ENCODE results near the gene HSDL1. TPM values are rescaled to one million over a fixed set of nuclear protein-coding genes. Genes with fewer than 3 reads are reported as not detected.
A peak's percentile ranks its signal among the peaks of the same experiment; 100 is the strongest.

HSDL1 gene
- total and polyA plus RNA-seq, 2 donors (not counting 1 experiment from before 2014, with no cell fraction given), result 23.6 to 24.8 TPM

GRCh38 chr16:84143784-84144199 lies 1.2 kb downstream of the HSDL1 start:
- H3K27ac ChIP-seq (ENCODE audit: insufficient read depth, low read length), result no peak overlapping the region
- DNase-seq (ENCODE audit: low read depth in 2 of 2), result peak in 1 of 2 donors; percentile 10
- H3K27me3 ChIP-seq (ENCODE audit: control insufficient read depth, insufficient read depth, low read length), result no peaks in the 10 kb centered on the region
- peaks cover 2% of the 10 kb centered on the region for H3K4me1 ChIP-seq (ENCODE audit: control insufficient read depth, extremely low read depth, insufficient read depth, low read length)
- H3K9me3 ChIP-seq (ENCODE audit: control insufficient read depth, insufficient read depth, low read depth, low read length), result no peaks in the 10 kb centered on the region
- peak overlapping the region; percentile 52 for H3K9ac ChIP-seq (ENCODE audit: insufficient read depth, low read length)
- peaks cover 14% of the 10 kb centered on the region for H3K79me2 ChIP-seq (ENCODE audit: control insufficient read depth, insufficient read depth, low read length)
- no peaks in the 10 kb centered on the region for H3K36me3 ChIP-seq (ENCODE audit: control insufficient read depth, insufficient read depth, low read length)
- peak overlapping the region; percentile 86 for H3K4me2 ChIP-seq (ENCODE audit: extremely low read depth, insufficient read depth, low read length)
- H4K20me1 ChIP-seq (ENCODE audit: control insufficient read depth, extremely low read depth, insufficient read depth, low read length), result no peaks in the 10 kb centered on the region
- TF ChIP-seq, protein P1, sequence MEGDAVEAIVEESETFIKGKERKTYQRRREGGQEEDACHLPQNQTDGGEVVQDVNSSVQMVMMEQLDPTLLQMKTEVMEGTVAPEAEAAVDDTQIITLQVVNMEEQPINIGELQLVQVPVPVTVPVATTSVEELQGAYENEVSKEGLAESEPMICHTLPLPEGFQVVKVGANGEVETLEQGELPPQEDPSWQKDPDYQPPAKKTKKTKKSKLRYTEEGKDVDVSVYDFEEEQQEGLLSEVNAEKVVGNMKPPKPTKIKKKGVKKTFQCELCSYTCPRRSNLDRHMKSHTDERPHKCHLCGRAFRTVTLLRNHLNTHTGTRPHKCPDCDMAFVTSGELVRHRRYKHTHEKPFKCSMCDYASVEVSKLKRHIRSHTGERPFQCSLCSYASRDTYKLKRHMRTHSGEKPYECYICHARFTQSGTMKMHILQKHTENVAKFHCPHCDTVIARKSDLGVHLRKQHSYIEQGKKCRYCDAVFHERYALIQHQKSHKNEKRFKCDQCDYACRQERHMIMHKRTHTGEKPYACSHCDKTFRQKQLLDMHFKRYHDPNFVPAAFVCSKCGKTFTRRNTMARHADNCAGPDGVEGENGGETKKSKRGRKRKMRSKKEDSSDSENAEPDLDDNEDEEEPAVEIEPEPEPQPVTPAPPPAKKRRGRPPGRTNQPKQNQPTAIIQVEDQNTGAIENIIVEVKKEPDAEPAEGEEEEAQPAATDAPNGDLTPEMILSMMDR (conservative IDR thresholded peaks at IDR 0.05 in 1 of 2, IDR thresholded peaks at IDR 0.05 in 1 of 2; ENCODE audit: low read depth in 1 of 2, low read length in 2 of 2), result no peak
- TF ChIP-seq EZH2 (IDR thresholded peaks at IDR 0.05; ENCODE audit: low read length, missing control alignments), result no peak
- H3K4me3 ChIP-seq (replicated peaks in 1 of 4; ENCODE audit: control extremely low read depth in 1 of 4, insufficient read depth in 1 of 4, low read depth in 3 of 4, low read length in 4 of 4), result peak overlapping the region; percentile 71 to 87 (median 78)
- no peak overlapping the region for H2AFZ ChIP-seq (ENCODE audit: low read length)

DNA sequence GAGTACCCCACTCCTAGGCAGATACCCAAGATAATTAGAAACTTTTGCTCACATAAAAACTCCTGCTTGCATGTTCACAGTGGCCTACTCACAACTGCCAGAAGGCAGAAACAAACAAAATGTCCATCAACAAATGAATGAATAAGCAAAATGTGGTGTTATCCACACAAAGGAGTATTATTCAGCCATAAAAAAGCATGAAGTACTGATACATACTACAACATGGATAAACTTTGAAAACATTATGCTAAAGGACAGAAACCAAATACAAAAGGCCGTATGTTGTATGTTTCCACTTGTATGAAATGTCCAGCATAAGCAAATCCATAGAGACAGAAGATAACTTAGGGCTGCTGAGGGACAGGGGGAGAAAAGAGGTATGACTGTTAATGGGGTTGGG lies 1.9 kb downstream of the HSDL1 start:
- Histone ChIP-seq H3K27ac (ENCODE audit: insufficient read depth, low read length) (no peak overlapping the region), H3K79me2 (ENCODE audit: control insufficient read depth, insufficient read depth, low read length) (peaks cover 14% of the 10 kb centered on the region), H3K27me3 (ENCODE audit: control insufficient read depth, insufficient read depth, low read length) (no peaks in the 10 kb centered on the region), H3K36me3 (ENCODE audit: control insufficient read depth, insufficient read depth, low read length) (no peaks in the 10 kb centered on the region), H3K4me2 (ENCODE audit: extremely low read depth, insufficient read depth, low read length) (no peak overlapping the region), H3K9ac (ENCODE audit: insufficient read depth, low read length) (no peak overlapping the region), H3K4me1 (ENCODE audit: control insufficient read depth, extremely low read depth, insufficient read depth, low read length) (peaks cover 2% of the 10 kb centered on the region), H4K20me1 (ENCODE audit: control insufficient read depth, extremely low read depth, insufficient read depth, low read length) (no peaks in the 10 kb centered on the region), H3K9me3 (ENCODE audit: control insufficient read depth, insufficient read depth, low read depth, low read length) (no peaks in the 10 kb centered on the region), H3K4me3 (replicated peaks in 1 of 4; ENCODE audit: control extremely low read depth in 1 of 4, insufficient read depth in 1 of 4, low read depth in 3 of 4, low read length in 4 of 4) (no peak overlapping the region), H2AFZ (ENCODE audit: low read length) (no peak overlapping the region)
- DNase-seq (ENCODE audit: low read depth in 2 of 2), result no peak
- TF ChIP-seq, protein P1 (conservative IDR thresholded peaks at IDR 0.05 in 1 of 2, IDR thresholded peaks at IDR 0.05 in 1 of 2; ENCODE audit: low read depth in 1 of 2, low read length in 2 of 2), result no peak
- no peak for TF ChIP-seq EZH2 (IDR thresholded peaks at IDR 0.05; ENCODE audit: low read length, missing control alignments)

DNA sequence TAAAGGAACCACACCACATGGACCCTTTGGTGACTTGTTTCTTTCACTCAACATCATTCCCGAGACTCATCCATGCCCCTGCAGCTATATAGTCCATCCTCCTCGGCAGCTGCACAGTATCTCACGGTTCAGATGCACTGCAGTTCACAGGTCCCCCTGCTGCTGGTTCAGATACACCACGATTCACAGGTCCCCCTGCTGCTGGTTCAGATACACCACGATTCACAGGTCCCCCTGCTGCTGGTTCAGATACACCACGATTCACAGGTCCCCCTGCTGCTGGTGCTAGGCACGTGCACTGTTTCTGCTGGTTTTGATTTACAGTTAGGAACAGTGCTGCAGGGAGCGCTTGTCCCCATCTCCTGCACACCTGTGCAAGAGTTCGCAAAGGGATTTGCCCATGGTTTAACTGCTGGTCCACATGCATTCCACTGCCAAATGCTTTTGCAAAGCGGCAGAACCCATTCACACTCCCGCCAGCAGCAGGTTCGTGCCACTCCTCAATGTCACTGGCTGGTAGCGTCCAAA lies 3.8 kb downstream of the HSDL1 start:
- Histone ChIP-seq H3K4me2 (ENCODE audit: extremely low read depth, insufficient read depth, low read length) (no peak overlapping the region), H3K27me3 (ENCODE audit: control insufficient read depth, insufficient read depth, low read length) (no peaks in the 10 kb centered on the region), H3K27ac (ENCODE audit: insufficient read depth, low read length) (no peak overlapping the region), H3K4me1 (ENCODE audit: control insufficient read depth, extremely low read depth, insufficient read depth, low read length) (peaks cover 2% of the 10 kb centered on the region), H3K36me3 (ENCODE audit: control insufficient read depth, insufficient read depth, low read length) (no peaks in the 10 kb centered on the region), H4K20me1 (ENCODE audit: control insufficient read depth, extremely low read depth, insufficient read depth, low read length) (no peaks in the 10 kb centered on the region), H2AFZ (ENCODE audit: low read length) (no peak overlapping the region), H3K9me3 (ENCODE audit: control insufficient read depth, insufficient read depth, low read depth, low read length) (no peaks in the 10 kb centered on the region), H3K4me3 (replicated peaks in 1 of 4; ENCODE audit: control extremely low read depth in 1 of 4, insufficient read depth in 1 of 4, low read depth in 3 of 4, low read length in 4 of 4) (no peak overlapping the region), H3K9ac (ENCODE audit: insufficient read depth, low read length) (no peak overlapping the region), H3K79me2 (ENCODE audit: control insufficient read depth, insufficient read depth, low read length) (peaks cover 14% of the 10 kb centered on the region)
- no peak for DNase-seq (ENCODE audit: low read depth in 2 of 2)
- TF ChIP-seq, protein P1 (conservative IDR thresholded peaks at IDR 0.05 in 1 of 2, IDR thresholded peaks at IDR 0.05 in 1 of 2; ENCODE audit: low read depth in 1 of 2, low read length in 2 of 2), result no peak
- no peak for TF ChIP-seq EZH2 (IDR thresholded peaks at IDR 0.05; ENCODE audit: low read length, missing control alignments)

Measured in fibroblast of lung (primary cell).